Nephron (organoid): ENCODE results near the gene COL4A4.

Experiments used
- H3K27ac Mint-ChIP-seq, 3 experiments: 2 replicates each; pipeline ENCODE4 v1.8.0; 2020; ENCODE audit warnings: mixed read lengths in 3 of 3, mild to moderate bottlenecking in 2 of 3, moderate library complexity in 1 of 3
- H3K27me3 Mint-ChIP-seq: 2 replicates; pipeline ENCODE4 v1.8.0; 2021; ENCODE audit warnings: low read depth, mild to moderate bottlenecking, moderate library complexity, mixed read lengths
- H3K36me3 Mint-ChIP-seq: 2 replicates; pipeline ENCODE4 v1.8.0; 2020; ENCODE audit warnings: low read depth, mixed read lengths
- H3K4me1 Mint-ChIP-seq: 2 replicates; pipeline ENCODE4 v1.8.0; 2020; ENCODE audit warnings: mixed read lengths
- H3K4me3 Mint-ChIP-seq, 3 experiments: 2 replicates each; pipeline ENCODE4 v1.8.0; 2020; ENCODE audit warnings: mild to moderate bottlenecking in 3 of 3, mixed read lengths in 3 of 3, moderate library complexity in 2 of 3
- H3K9me3 Mint-ChIP-seq: 2 replicates; pipeline ENCODE4 v1.8.0; 2020; ENCODE audit warnings: mixed read lengths
- TF ChIP-seq, protein P1 (sequence below), 3 experiments: fragments of 200-600 bp; sonication (generic); IDR thresholded peaks; one replicate each; pipeline ENCODE4 v1.5.0; 2021; ENCODE audit warnings: antibody characterized with exemption in 3 of 3; ENCODE audit not compliant: unreplicated experiment in 3 of 3

The COL4A4 gene

DNA sequence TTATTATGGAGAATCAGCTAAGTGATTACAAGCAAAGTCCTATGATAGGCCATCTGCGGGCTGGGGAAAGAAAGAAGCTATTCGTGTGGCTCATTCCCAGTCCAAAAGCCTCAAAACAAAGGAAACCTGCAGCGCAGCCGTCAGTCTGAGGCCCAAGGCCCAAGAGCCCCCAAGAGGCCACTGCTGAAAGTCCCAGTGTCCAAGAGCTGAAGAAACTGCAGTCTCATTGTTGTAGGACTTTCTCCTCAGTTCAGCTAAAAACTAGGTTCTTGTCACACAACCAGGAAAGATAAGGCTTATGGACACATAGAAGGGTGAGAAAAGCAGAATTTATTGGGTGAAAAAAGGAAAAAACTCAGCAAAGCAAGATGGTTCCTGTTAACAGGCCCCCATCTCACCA, 185.0 kb downstream of the COL4A4 start:
- H3K27me3 Mint-ChIP-seq = peaks cover 4% of the 10 kb centered on the region
- H3K36me3 Mint-ChIP-seq = peaks cover 3% of the 10 kb centered on the region
- H3K4me3 Mint-ChIP-seq = no peak overlapping the region
- no peak overlapping the region for H3K27ac Mint-ChIP-seq
- H3K9me3 Mint-ChIP-seq = no peaks in the 10 kb centered on the region
- H3K4me1 Mint-ChIP-seq = peaks cover 5% of the 10 kb centered on the region
- TF ChIP-seq, protein P1, sequence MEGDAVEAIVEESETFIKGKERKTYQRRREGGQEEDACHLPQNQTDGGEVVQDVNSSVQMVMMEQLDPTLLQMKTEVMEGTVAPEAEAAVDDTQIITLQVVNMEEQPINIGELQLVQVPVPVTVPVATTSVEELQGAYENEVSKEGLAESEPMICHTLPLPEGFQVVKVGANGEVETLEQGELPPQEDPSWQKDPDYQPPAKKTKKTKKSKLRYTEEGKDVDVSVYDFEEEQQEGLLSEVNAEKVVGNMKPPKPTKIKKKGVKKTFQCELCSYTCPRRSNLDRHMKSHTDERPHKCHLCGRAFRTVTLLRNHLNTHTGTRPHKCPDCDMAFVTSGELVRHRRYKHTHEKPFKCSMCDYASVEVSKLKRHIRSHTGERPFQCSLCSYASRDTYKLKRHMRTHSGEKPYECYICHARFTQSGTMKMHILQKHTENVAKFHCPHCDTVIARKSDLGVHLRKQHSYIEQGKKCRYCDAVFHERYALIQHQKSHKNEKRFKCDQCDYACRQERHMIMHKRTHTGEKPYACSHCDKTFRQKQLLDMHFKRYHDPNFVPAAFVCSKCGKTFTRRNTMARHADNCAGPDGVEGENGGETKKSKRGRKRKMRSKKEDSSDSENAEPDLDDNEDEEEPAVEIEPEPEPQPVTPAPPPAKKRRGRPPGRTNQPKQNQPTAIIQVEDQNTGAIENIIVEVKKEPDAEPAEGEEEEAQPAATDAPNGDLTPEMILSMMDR (IDR thresholded peaks at IDR 0.05; ENCODE audit: unreplicated experiment in 3 of 3) = no peak

DNA sequence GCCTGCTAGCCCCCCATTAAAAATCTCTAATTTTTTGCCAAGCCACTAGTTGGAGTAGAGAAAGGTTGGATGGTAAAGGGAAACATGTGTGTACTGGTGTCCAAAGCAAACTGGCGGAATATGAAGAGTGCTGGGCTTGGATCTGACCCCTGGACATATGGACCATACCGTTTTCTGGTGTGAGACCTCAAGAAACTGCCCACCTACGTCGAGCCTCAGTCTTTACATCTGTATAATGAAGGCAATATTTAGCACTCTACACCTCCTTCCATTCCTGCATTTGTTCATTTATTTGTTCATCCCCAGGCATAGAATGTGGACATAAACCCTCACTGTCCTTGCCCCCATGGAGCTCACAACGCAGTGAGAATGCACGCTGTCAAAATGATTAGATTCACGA, 185.7 kb downstream of the COL4A4 start:
- no peak overlapping the region for H3K4me3 Mint-ChIP-seq
- H3K36me3 Mint-ChIP-seq = peaks cover 7% of the 10 kb centered on the region
- H3K4me1 Mint-ChIP-seq = no peaks in the 10 kb centered on the region
- H3K27ac Mint-ChIP-seq = no peak overlapping the region
- no peaks in the 10 kb centered on the region for H3K9me3 Mint-ChIP-seq
- no peaks in the 10 kb centered on the region for H3K27me3 Mint-ChIP-seq
- TF ChIP-seq, protein P1 (IDR thresholded peaks at IDR 0.05; ENCODE audit: unreplicated experiment in 3 of 3) = no peak

DNA sequence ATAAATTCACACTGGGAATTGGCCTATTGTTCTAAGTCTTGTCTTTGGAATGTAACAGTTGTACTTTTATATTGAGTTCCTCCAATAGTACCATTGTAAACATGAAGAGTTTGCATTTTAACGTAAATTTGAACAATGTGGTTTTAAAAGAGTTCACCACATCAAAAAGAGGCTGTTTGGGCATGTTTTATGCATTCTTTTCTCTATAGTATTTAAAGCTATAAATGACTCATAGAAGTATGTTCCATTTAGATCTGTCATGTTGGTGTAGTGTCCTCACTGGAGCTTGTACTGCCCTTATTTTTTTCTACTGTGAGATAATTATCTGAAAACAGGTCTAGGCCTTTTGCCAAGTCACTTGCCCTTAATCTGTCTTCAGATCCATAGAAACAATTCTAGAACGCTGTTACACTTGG, 186.2 kb downstream of the COL4A4 start:
- H3K27me3 Mint-ChIP-seq = no peaks in the 10 kb centered on the region
- no peak overlapping the region for H3K4me3 Mint-ChIP-seq
- H3K36me3 Mint-ChIP-seq = peaks cover 7% of the 10 kb centered on the region
- TF ChIP-seq, protein P1 (IDR thresholded peaks at IDR 0.05; ENCODE audit: unreplicated experiment in 3 of 3) = no peak
- H3K27ac Mint-ChIP-seq = no peak overlapping the region
- no peaks in the 10 kb centered on the region for H3K9me3 Mint-ChIP-seq
- H3K4me1 Mint-ChIP-seq = no peaks in the 10 kb centered on the region

DNA sequence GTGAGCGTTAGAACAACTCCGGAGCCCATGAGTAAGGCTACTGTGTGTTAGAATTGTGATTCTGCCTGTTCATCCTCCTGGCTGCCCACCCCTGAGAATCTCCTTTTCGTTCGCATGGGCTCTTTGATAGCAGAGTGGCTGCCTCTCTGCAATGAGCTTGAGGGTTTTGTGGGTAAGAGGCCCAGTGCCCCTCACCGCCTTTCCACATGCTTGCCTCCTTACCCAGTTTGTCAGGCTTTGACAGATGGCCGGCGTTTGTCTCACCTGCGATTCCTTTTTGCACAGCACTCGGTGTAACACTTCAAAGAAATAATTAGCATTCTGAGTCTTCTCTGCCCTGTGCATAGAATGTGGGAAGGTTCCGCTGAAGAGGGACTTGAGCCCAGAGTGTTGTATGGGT, 190.2 kb downstream of the COL4A4 start:
- Mint-ChIP-seq H3K9me3 (no peaks in the 10 kb centered on the region), H3K4me3 (no peak overlapping the region), H3K27ac (no peak overlapping the region), H3K4me1 (peaks cover 10% of the 10 kb centered on the region), H3K27me3 (no peaks in the 10 kb centered on the region), H3K36me3 (peaks cover 4% of the 10 kb centered on the region)
- TF ChIP-seq, protein P1 (IDR thresholded peaks at IDR 0.05; ENCODE audit: unreplicated experiment in 3 of 3) = no peak

DNA sequence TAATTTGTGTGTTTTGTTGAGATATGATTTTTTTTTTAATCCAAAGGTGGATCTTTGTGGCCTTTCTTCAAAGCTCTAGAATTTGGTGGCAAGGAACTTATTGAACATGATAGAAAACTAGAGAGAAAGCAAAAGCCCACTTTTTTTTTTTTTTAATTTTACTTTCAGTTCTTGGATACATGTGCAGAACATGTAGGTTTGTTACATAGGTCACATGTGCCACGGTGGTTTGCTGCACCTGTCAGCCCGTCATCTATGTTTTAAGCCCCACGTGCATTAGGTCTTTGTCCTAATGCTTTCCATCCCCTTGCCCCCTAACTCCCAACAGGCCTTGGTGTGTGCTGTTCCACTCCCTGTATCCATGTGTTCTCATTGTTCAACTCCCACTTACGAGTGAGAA, 192.2 kb downstream of the COL4A4 start:
- H3K9me3 Mint-ChIP-seq = no peaks in the 10 kb centered on the region
- H3K4me1 Mint-ChIP-seq = peaks cover 10% of the 10 kb centered on the region
- no peak overlapping the region for H3K4me3 Mint-ChIP-seq
- H3K27ac Mint-ChIP-seq = no peak overlapping the region
- TF ChIP-seq, protein P1 (IDR thresholded peaks at IDR 0.05; ENCODE audit: unreplicated experiment in 3 of 3) = no peak
- peaks cover 4% of the 10 kb centered on the region for H3K36me3 Mint-ChIP-seq
- H3K27me3 Mint-ChIP-seq = no peaks in the 10 kb centered on the region

DNA sequence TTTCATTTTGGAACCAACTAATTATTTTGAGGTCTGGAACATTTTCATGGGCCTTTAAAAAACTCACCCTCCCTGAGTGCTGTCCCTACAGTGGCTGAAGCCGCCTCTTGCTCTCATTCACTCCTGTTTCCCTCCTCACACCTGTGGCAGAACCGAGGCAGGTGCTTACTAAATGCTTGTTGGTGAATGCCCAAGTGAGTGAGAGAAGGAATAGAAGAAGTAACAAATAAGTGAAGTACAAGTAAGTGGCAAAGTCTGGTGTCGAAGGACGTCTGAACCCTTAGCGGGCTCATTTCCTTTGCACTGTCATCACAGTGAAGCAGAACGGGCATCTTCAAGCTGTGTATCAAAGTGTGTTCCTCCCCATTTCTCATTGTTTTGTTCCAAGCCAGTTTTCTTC, 192.9 kb downstream of the COL4A4 start:
- H3K36me3 Mint-ChIP-seq = peaks cover 4% of the 10 kb centered on the region
- H3K27me3 Mint-ChIP-seq = no peaks in the 10 kb centered on the region
- no peak overlapping the region for H3K27ac Mint-ChIP-seq

More for the DNA sequence above, 192.9 kb downstream of the COL4A4 start:
- peaks cover 10% of the 10 kb centered on the region for H3K4me1 Mint-ChIP-seq
- H3K4me3 Mint-ChIP-seq = no peak overlapping the region
- no peaks in the 10 kb centered on the region for H3K9me3 Mint-ChIP-seq
- TF ChIP-seq, protein P1 (IDR thresholded peaks at IDR 0.05; ENCODE audit: unreplicated experiment in 3 of 3) = no peak
